Gastroesophageal sphincter (tissue), 3 donors: Measurements from ENCODE around the gene ACP3.

Source experiments
- EP300 ChIP-seq: sonication (generic); formaldehyde crosslinking; IDR thresholded peaks from one replicate; pipeline ENCODE4 v1.6.1; 2017; ENCODE audit warnings: antibody characterized with exemption, mild to moderate bottlenecking
- TF ChIP-seq, protein P1 (sequence below), 4 experiments: fragments of 200-600 bp in 2 of 4; fragments of 450-650 bp in 2 of 4; sonication (generic) in 1 of 4; IDR thresholded peaks; one replicate each; pipeline ENCODE4 v1.5.1; 2017 to 2019; ENCODE audit warnings: antibody characterized with exemption in 4 of 4, mild to moderate bottlenecking in 2 of 4, moderate library complexity in 2 of 4

DNA sequence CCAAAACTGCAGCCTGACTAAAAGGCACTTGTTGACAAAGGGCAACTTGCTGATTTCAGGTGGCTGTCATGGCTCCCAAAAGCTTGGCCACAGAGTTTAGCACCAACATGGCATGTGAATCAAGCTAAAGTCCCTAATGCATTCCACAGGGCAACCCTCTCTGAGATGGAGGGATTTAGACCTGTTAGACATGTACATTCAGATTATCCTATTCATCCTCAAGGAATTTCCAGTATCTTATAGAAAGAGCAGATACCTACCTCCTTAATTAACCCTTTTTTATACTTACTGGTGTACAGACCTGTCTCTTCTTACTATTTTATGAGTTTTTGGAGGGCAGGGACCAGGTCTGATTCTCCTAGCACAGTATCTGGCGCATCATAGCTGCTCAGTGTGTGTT lies 31.3 kb downstream of the ACP3 start:
- TF ChIP-seq, protein P1, sequence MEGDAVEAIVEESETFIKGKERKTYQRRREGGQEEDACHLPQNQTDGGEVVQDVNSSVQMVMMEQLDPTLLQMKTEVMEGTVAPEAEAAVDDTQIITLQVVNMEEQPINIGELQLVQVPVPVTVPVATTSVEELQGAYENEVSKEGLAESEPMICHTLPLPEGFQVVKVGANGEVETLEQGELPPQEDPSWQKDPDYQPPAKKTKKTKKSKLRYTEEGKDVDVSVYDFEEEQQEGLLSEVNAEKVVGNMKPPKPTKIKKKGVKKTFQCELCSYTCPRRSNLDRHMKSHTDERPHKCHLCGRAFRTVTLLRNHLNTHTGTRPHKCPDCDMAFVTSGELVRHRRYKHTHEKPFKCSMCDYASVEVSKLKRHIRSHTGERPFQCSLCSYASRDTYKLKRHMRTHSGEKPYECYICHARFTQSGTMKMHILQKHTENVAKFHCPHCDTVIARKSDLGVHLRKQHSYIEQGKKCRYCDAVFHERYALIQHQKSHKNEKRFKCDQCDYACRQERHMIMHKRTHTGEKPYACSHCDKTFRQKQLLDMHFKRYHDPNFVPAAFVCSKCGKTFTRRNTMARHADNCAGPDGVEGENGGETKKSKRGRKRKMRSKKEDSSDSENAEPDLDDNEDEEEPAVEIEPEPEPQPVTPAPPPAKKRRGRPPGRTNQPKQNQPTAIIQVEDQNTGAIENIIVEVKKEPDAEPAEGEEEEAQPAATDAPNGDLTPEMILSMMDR (IDR thresholded peaks at IDR 0.05), result no peak
- no peak for TF ChIP-seq EP300
